GM19452 (cell line): ENCODE measurements around the gene PHC2.

Experiments used
- ATAC-seq: cut with Tn5 transposase; IDR thresholded peaks from one replicate; pipeline ENCODE4 v1.9.1; 2021; ENCODE audit not compliant: unreplicated experiment

Gene PHC2

GRCh38 chr1:33426916-33427315, 4.0 kb downstream of the PHC2 start:
- no peak for ATAC-seq

- no peak for ATAC-seq
Observed at GRCh38 chr1:33425900-33426299, 5.0 kb downstream of the PHC2 start.

GRCh38 chr1:33424610-33425009, 6.3 kb downstream of the PHC2 start:
- no peak for ATAC-seq

- ATAC-seq = no peak
Observed at GRCh38 chr1:33424205-33424604, 6.7 kb downstream of the PHC2 start.

GRCh38 chr1:33420870-33421775, 9.8 kb downstream of the PHC2 start:
- no peak for ATAC-seq

GRCh38 chr1:33418811-33419210, 12.1 kb downstream of the PHC2 start:
- no peak for ATAC-seq

GRCh38 chr1:33414879-33415278, 16.0 kb downstream of the PHC2 start:
- no peak for ATAC-seq

GRCh38 chr1:33410091-33410701, 20.7 kb downstream of the PHC2 start:
- no peak for ATAC-seq

- ATAC-seq = no peak
Observed at GRCh38 chr1:33408093-33408436, 22.8 kb downstream of the PHC2 start.

GRCh38 chr1:33407352-33408092, 23.4 kb downstream of the PHC2 start:
- no peak for ATAC-seq

- no peak for ATAC-seq
Observed at GRCh38 chr1:33402206-33402605, 28.7 kb downstream of the PHC2 start.

GRCh38 chr1:33401471-33401870, 29.4 kb downstream of the PHC2 start:
- no peak for ATAC-seq

GRCh38 chr1:33400153-33400911, 30.6 kb downstream of the PHC2 start:
- ATAC-seq = no peak

- ATAC-seq = no peak
Observed at GRCh38 chr1:33399375-33399774, 31.5 kb downstream of the PHC2 start.

GRCh38 chr1:33397994-33398393, 32.9 kb downstream of the PHC2 start:
- no peak for ATAC-seq

- no peak for ATAC-seq
Observed at GRCh38 chr1:33397125-33397506, 33.8 kb downstream of the PHC2 start.

GRCh38 chr1:33396188-33397124, 34.4 kb downstream of the PHC2 start:
- no peak for ATAC-seq

- no peak for ATAC-seq
Observed at GRCh38 chr1:33394770-33395169, 36.1 kb downstream of the PHC2 start.

GRCh38 chr1:33393991-33394390, 36.9 kb downstream of the PHC2 start:
- ATAC-seq = no peak

GRCh38 chr1:33393524-33393923, 37.4 kb downstream of the PHC2 start:
- ATAC-seq = no peak
